Esophagus squamous epithelium (tissue), 4 donors: Measurements from ENCODE around the gene GBA2.

Experiments
- CTCF ChIP-seq, 6 experiments: fragments of 450-650 bp in 4 of 6; fragments of 200-600 bp in 2 of 6; sonication (generic) in 2 of 6; IDR thresholded peaks; one replicate each; pipeline ENCODE4 v1.5.1; 2016 to 2019; ENCODE audit warnings: antibody characterized with exemption in 6 of 6, mild to moderate bottlenecking in 4 of 6, moderate library complexity in 4 of 6
- POLR2A ChIP-seq, 4 donors: fragments of 450-650 bp; IDR thresholded peaks; one replicate each; pipeline ENCODE4 v1.6.1; 2017; ENCODE audit warnings: antibody characterized with exemption in 4 of 4, mild to moderate bottlenecking in 4 of 4, moderate library complexity in 3 of 4

- TF ChIP-seq POLR2A (IDR thresholded peaks at IDR 0.05), result no peak
- no peak for TF ChIP-seq CTCF (IDR thresholded peaks at IDR 0.05)
Measured at GRCh38 chr9:35740243-35740642, 8.8 kb downstream of the GBA2 start.
